HCT116 (cell line): ENCODE results near the gene TJP2.

Experiments used
- EGR1 ChIP-seq: IDR thresholded peaks from 2 replicates; pipeline ENCODE4 v1.6.1; 2012; ENCODE audit warnings: low read depth
- EZH2 ChIP-seq: fragments of 200-600 bp; sonication (generic); IDR thresholded peaks from 2 replicates; pipeline ENCODE4 v1.6.1; 2017; ENCODE audit warnings: antibody characterized with exemption, mixed run types
- EZH2phosphoT487 ChIP-seq: fragments of 200-600 bp; IDR thresholded peaks from 2 replicates; pipeline ENCODE4 v1.6.1; 2018; ENCODE audit warnings: antibody characterized with exemption, borderline replicate concordance
- POLR2A ChIP-seq: IDR thresholded peaks from 2 replicates; pipeline ENCODE4 v1.7.0; 2011; ENCODE audit warnings: borderline replicate concordance; ENCODE audit not compliant: insufficient read depth, insufficient read length; ENCODE audit errors: extremely low read depth
- RAD21 ChIP-seq: IDR thresholded peaks from 2 replicates; pipeline ENCODE4 v1.6.1; 2012; ENCODE audit warnings: low read depth, mild to moderate bottlenecking
- SRF ChIP-seq: IDR thresholded peaks from 2 replicates; pipeline ENCODE4 v1.6.1; 2012; ENCODE audit warnings: low read depth
- TCF7L2 ChIP-seq: IDR thresholded peaks from 2 replicates; pipeline ENCODE4 v1.7.0; 2011; ENCODE audit warnings: borderline replicate concordance, inconsistent platforms; ENCODE audit not compliant: insufficient read depth, insufficient read length; ENCODE audit errors: extremely low read depth
- TF ChIP-seq, protein P1 (sequence below): IDR thresholded peaks from 2 replicates; pipeline ENCODE4 v1.6.1; 2012
- TF ChIP-seq, protein P2 (sequence below), 3 experiments: fragments of 200-600 bp in 1 of 3; sonication (generic) in 1 of 3; IDR thresholded peaks in 2 of 3; conservative IDR thresholded peaks in 1 of 3; 2 replicates each; pipeline ENCODE4 v1.5.1; 2012 to 2017; ENCODE audit warnings: low read depth in 2 of 3, low read length in 2 of 3, antibody characterized with exemption in 1 of 3, borderline replicate concordance in 1 of 3, control low read depth in 1 of 3, mild to moderate bottlenecking in 1 of 3, mixed read lengths in 1 of 3, mixed run types in 1 of 3, moderate library complexity in 1 of 3; ENCODE audit not compliant: insufficient read depth in 1 of 3
- TF ChIP-seq, protein P3 (sequence below): IDR thresholded peaks from 2 replicates; pipeline ENCODE4 v1.6.1; 2012

DNA sequence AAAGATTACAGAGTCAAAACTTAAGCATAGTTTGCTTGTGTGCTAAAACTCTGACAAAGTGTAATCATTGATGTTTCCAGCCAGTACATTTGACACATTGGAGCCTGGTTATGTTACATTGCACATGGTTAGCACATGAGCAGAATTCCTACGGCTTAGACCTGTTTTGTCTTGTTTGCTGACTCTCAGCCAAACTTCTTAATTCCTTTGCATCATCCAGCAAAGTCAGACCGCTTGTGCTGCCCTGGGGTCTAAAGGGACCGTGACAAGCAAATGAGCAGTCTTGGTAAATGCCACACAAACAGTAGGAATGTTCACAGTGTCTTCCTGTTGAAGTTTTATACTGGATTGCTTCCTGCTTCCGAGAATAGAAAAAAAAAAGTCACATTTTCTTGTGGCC, 79.0 kb downstream of the TJP2 start:
- TF ChIP-seq POLR2A, result no peak
- no peak for TF ChIP-seq EZH2phosphoT487
- no peak for TF ChIP-seq SRF
- TF ChIP-seq, protein P1, sequence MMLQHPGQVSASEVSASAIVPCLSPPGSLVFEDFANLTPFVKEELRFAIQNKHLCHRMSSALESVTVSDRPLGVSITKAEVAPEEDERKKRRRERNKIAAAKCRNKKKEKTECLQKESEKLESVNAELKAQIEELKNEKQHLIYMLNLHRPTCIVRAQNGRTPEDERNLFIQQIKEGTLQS, result no peak
- no peak for TF ChIP-seq EGR1
- TF ChIP-seq, protein P2, sequence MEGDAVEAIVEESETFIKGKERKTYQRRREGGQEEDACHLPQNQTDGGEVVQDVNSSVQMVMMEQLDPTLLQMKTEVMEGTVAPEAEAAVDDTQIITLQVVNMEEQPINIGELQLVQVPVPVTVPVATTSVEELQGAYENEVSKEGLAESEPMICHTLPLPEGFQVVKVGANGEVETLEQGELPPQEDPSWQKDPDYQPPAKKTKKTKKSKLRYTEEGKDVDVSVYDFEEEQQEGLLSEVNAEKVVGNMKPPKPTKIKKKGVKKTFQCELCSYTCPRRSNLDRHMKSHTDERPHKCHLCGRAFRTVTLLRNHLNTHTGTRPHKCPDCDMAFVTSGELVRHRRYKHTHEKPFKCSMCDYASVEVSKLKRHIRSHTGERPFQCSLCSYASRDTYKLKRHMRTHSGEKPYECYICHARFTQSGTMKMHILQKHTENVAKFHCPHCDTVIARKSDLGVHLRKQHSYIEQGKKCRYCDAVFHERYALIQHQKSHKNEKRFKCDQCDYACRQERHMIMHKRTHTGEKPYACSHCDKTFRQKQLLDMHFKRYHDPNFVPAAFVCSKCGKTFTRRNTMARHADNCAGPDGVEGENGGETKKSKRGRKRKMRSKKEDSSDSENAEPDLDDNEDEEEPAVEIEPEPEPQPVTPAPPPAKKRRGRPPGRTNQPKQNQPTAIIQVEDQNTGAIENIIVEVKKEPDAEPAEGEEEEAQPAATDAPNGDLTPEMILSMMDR (IDR thresholded peaks at IDR 0.05 in 2 of 3, conservative IDR thresholded peaks at IDR 0.05 in 1 of 3; ENCODE audit: borderline replicate concordance in 1 of 3, insufficient read depth in 1 of 3, low read depth in 2 of 3, low read length in 2 of 3), result no peak
- TF ChIP-seq TCF7L2, result no peak
- TF ChIP-seq RAD21, result no peak
- TF ChIP-seq, protein P3, sequence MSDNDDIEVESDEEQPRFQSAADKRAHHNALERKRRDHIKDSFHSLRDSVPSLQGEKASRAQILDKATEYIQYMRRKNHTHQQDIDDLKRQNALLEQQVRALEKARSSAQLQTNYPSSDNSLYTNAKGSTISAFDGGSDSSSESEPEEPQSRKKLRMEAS, result no peak
- no peak for TF ChIP-seq EZH2
